Stimulated activated CD8-positive, alpha-beta memory T cell treated with anti-CD3 and anti-CD28 coated beads, Interleukin-12 subunit alpha, Interleukin-12 subunit beta, amount 100 ng/mL, for 1 hour (primary cell): Measurements from ENCODE around the gene TYW1.
"Not testable (repeated sequence)": the region's sequence is repeated elsewhere in the genome, so short reads cannot be mapped to it uniquely, and the experiment has no call there.

Experiments used
- DNase-seq: peaks from one replicate; pipeline ENCODE4 v3.0.0-alpha.2; 2020; ENCODE audit warnings: low read depth

Gene TYW1

GRCh38 chr7:67046819-67047218, 50.2 kb downstream of the TYW1 start:
- DNase-seq: not testable (repeated sequence)

DNA sequence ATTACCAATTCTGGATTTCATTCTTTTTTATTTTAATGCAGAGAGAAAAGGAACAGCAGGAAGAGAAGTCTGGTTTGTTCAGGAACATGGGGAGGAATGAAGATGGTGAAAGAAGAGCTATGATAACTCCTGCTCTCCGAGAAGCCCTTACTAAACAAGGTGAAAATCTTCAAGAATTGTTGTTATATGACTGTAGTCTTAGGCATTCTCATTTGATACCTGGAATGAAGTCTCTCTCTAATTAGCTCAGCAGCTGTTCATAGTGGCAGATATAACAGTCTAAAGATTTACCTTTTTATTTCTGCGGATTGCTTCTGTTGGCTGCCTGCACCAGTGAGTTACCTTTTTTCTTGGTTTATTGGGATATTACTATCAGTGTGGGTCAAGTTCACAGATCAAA, 53.3 kb downstream of the TYW1 start:
- DNase-seq: not testable (repeated sequence)

DNA sequence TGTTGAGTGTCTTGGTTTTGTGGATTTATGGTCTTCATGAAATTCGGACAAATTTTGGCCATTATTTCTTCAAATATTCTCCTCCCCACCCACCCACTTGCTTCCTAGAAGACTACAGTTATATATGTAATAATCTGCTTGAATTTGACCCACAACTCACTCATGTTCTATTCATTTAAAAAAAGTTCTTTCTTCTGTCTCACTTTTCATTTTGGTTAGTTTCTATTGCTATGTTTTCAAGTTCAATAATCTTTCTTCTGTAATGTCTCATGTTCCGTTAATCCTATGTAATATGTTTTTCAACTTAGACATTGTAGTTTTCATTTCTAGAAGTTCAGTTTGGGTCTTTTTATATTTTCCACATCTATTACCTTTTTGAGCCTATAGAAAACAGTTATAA, 55.5 kb downstream of the TYW1 start:
- DNase-seq: not testable (repeated sequence)

GRCh38 chr7:67056683-67057082, 60.0 kb downstream of the TYW1 start:
- no peak for DNase-seq

DNA sequence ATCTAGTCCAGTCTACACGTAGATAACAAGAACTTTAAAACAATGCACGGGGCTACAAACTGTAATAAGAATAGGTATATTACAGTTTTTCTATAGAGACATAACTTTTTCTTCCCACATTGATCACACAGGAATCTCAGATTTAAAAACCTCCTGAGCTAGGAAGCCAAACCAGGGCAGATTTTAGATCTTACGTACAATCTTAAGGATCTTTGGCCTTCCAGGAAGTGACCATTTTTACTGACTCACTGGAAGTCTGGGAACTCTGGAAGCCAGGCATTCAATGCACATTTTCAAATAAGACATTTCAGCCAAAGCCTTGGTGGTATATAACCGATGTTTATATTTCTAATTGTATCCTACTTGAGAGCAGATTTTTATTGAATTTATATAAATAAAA, 64.7 kb downstream of the TYW1 start:
- not testable (repeated sequence) for DNase-seq

GRCh38 chr7:67062802-67063201, 66.2 kb downstream of the TYW1 start:
- DNase-seq: not testable (repeated sequence)

DNA sequence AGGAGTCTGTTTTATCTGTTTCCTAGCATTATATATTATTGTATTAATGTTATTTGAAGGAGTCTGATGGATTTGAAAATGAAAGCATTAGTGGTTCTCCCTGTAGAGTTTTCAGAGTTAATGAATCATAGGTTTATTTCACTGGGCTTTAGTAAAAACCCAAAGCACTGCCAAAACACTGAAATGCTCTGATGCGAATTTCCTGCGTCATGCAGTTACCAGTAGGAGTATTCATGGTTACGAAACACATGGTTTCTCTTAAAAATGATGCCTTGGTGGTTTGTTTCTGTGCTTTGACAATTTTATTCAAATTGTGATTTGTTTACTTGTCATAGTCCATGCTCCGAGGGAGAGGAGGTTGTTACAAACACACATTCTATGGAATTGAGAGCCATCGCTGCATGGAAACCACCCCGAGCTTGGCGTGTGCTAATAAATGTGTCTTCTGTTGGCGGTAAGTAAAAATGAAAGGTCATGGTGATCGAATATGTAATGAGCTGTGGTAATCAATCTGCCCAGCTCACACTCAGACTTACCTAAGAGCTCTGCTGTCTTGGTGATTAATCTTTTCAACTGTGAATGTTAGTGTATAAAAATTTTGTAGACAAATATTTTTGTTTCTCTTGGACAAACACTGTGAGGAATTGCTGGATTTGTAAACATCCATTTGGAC, 70.5 kb downstream of the TYW1 start:
- not testable (repeated sequence) for DNase-seq

DNA sequence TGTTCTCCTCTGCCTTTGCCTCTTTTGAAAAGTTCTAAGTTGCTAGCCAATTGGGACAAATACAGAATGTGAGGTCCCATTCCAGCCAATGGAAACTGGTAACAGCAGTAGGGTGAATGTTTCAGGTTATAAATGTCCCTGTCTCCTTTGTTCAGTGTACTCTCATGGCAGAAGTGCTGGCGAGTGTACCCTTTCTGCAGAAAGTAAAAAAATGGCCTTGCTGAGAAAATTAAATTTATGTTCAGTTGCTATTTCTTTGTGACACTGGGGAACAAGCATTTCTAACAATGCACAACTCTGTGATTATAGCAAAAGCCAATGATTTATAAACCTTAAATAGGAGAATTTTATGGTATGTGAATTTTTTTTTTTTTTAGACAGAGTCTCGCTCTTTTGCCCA, 79.5 kb downstream of the TYW1 start:
- not testable (repeated sequence) for DNase-seq

GRCh38 chr7:67082880-67083279, 86.2 kb downstream of the TYW1 start:
- DNase-seq: not testable (repeated sequence)

- DNase-seq: not testable (repeated sequence)
These were observed 92.6 kb downstream of the TYW1 start for GRCh38 chr7:67089261-67089660.

DNA sequence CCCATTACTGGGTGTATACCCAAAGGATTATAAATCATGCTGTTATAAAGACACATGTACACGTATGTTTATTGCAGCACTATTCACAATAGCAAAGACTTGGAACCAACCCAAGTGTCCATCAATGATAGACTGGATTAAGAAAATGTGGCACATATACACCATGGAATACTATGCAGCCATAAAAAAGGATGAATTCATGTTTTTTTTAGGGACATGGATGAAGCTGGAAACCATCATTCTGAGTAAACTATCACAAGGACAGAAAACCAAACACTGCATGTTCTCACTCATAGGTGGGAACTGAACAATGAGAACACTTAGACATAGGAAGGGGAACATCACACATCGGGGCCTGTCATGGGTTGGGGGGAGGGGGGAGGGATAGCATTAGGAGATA, 94.4 kb downstream of the TYW1 start:
- not testable (repeated sequence) for DNase-seq

- not testable (repeated sequence) for DNase-seq
These were observed 101.4 kb downstream of the TYW1 start for GRCh38 chr7:67098031-67098430.

DNA sequence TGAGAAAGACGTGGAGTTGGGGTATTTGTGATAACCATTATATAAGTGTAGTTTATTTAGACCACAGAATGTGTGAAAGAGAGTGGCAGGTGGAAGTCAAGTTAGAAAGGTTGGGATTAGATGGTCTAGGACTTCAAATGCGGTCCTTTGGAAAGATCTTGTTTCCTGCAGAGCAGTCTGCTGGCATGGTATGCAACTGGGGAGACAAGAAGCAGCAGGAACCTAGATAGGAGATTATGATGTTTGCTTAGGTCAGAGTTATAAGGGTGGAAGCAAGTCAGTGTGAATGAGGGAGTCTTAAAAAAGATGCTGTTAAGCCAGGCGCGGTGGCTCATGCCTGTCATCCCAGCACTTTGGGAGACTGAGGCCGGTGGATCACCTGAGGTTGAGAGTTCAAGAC, 102.8 kb downstream of the TYW1 start:
- DNase-seq: not testable (repeated sequence)

DNA sequence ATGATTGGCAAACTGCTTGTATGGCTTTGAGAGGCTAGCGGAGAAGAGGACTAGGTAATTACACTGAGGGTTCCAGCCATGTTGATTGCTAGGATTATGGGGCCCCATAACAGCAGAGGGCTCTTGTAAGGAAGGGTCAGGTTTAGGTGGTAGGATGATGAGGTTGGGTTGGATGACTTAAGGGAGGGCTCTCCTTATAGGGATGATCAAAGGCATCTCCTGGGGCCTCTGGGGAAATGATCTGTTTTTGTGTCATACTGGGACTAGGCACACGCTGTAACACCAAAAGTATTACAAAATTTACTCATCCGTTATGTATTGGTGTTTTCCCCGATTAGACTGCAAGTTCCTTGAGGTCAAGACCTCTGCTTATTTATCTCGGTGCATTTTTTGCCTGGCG, 103.4 kb downstream of the TYW1 start:
- not testable (repeated sequence) for DNase-seq

GRCh38 chr7:67100956-67101361, 104.3 kb downstream of the TYW1 start:
- DNase-seq: no peak

DNA sequence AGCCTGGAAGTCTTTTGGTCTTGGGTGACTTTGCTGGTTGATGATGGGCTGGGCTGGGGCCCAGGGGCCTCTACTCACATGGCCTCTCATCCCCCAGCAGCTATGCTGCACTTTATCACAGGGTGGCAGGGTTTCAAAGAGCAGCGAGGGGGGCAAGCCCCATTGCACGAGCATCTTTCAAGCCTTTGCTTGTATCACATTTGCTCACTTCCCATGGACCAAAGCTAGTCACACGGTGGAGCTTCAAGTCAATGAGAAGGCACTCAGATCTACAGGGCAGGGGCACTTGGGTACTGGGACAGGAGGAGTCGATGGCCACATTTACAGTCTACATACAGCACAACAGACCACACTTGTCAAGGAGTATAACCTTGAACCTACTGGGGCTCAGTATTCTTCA, 108.3 kb downstream of the TYW1 start:
- DNase-seq: not testable (repeated sequence)

GRCh38 chr7:67105377-67105776, 108.7 kb downstream of the TYW1 start:
- no peak for DNase-seq

- not testable (repeated sequence) for DNase-seq
These were observed 109.6 kb downstream of the TYW1 start for GRCh38 chr7:67106255-67106654.

DNA sequence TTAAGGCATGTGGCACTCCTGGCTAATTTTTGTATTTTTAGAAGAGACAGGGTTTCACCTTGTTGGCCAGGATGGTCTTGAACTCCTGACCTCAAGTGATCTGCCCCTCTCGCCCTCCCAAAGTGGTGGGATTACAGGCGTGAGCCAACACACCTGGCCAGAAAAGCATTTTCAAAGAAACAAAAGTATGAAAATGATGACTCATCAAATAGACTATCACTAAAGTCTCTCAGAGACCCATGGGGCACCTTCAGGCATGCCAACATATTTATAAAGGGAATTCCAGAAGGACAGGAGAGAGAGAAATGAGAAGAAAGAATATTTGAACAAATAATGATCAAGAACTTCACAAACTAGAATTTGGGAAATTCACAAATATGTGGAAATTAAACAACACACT, 114.7 kb downstream of the TYW1 start:
- DNase-seq: not testable (repeated sequence)

DNA sequence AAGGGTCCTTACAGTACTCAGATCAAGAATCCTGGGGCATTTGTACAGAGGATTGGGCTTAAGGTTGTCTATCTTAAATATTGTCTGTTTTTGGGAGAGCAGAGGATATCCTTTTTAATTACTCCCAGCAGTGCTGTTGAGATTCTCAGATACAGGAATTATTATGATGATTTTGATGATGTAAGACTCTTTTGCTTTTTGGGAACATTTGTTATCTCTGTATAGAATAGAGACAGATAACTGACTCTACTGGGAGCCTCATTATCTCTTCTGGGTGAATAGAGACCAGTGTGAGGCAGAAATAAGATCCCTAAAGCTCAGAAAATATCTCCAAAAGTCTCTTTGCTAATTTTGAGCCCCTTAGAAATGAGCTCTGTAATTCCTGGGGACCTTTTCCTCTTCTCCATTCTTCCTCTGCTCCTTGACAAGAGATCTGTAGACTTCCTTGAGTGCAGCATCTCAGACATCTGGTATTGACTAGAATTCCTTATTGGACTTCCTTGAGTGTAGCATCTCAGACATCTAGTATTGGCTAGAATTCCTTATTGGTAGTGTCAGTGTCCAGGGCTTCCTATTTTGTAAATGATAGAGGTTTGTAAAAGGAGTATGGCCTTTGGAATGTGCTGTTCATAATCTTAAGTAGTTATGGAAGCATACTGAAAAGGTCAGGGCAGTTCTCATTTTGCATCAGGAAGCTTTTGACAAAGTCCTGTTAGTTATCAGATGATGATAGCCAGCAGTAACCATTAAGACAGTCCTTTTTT, 118.0 kb downstream of the TYW1 start:
- not testable (repeated sequence) for DNase-seq

DNA sequence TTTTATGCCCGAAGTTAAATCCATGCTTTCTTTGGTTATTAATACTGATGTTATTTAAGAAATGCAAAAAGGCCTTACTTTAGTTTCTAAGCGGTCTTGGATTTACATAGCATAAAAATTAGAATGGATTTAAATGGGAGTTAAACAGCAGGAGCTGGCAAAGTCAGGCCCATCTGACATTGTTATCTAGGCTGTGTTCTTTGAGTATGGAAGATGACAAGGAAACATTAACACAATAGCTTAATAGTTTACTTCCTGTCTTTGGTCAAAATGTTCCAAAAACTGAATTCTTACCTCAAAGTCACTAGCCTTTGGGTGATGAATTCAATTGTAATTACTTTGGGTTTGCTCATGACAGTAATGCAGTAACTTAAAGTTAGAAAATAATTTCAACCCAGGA, 123.9 kb downstream of the TYW1 start:
- DNase-seq: not testable (repeated sequence)

DNA sequence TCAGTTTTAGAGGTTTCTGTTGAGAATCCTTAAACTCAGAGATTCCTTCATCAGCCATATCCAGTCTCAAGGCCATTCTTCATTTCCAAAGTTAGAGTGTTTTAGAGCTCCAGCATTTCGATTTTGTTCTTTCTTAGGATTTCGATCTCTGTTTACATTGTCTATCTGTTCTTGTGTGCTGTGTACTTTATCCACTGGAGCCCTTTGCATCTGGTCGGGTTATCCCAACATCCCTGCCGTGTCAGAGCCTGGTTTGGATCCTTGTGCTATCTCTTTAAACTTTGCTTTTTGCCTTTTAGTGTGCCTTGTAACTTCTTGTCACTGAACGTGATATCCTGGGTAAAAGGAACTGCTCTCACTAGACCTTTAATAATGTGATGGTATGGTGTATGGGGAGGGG, 131.6 kb downstream of the TYW1 start:
- not testable (repeated sequence) for DNase-seq

GRCh38 chr7:67130766-67131165, 134.1 kb downstream of the TYW1 start:
- not testable (repeated sequence) for DNase-seq
